Neural cell (in vitro differentiated cells): Measurements from ENCODE around the gene SPRR2F.
"Not testable (repeated sequence)": the region's sequence is repeated elsewhere in the genome, so short reads cannot be mapped to it uniquely, and the experiment has no call there.

Experiments
- CTCF ChIP-seq: fragments of 450-650 bp; IDR thresholded peaks from 2 replicates; pipeline ENCODE4 v1.5.1; 2014; ENCODE audit warnings: antibody characterized with exemption, mild to moderate bottlenecking, moderate library complexity; ENCODE audit not compliant: poor library complexity, severe bottlenecking
- RAD21 ChIP-seq: fragments of 450-650 bp; conservative IDR thresholded peaks from 2 replicates; pipeline ENCODE4 v1.6.1; 2014; ENCODE audit warnings: antibody characterized with exemption, mild to moderate bottlenecking, moderate library complexity

GRCh38 chr1:153123793-153124192 is 10.5 kb upstream of the SPRR2F start:
- not testable (repeated sequence) for TF ChIP-seq CTCF, RAD21
